ENCODE measurements around the gene TEX52. TPM values are rescaled to one million over a fixed set of nuclear protein-coding genes. Genes with fewer than 3 reads are reported as not detected.
A peak's percentile ranks its signal among the peaks of the same experiment; 100 is the strongest.

TEX52 gene
- total RNA-seq, 2 experiments from 2014 or later: 0.29 to 0.35 TPM

- no peak for DNase-seq
- Mint-ChIP-seq H3K27me3 (no peaks in the 10 kb centered on the region), H3K9me3 (no peaks in the 10 kb centered on the region), H3K4me1 (peaks cover 8% of the 10 kb centered on the region), H3K27ac (no peak overlapping the region), H3K36me3 (ENCODE audit: low read depth) (peaks cover 45% of the 10 kb centered on the region), H3K4me3 (no peak overlapping the region)
- ChIA-PET CTCF (interaction anchor here (0.6 kb wide), 1 partner anchor 150 kb away, joined by 3 read pairs; no protein-coding TSS in a partner anchor), POLR2A (no interaction called here)
Measured at GRCh38 chr12:2819810-2820209, 37.0 kb downstream of the TEX52 start.

- peak; percentile 76 for DNase-seq
- peak overlapping the region; percentile 99 for H3K4me3 Mint-ChIP-seq
- ChIA-PET CTCF (interaction anchor here (0.6 to 1.4 kb wide), 8 partner anchors 12 to 1889 kb away, joined by 3 read pairs; partner anchors contain the start of genes FOXM1, RHNO1 and TEX52), POLR2A (interaction anchor here (0.6 to 0.7 kb wide), 2 partner anchors 17 to 18 kb away, joined by 3 to 4 read pairs; no protein-coding TSS in a partner anchor)
- no peaks in the 10 kb centered on the region for H3K9me3 Mint-ChIP-seq
- H3K36me3 Mint-ChIP-seq (ENCODE audit: low read depth): peaks cover 12% of the 10 kb centered on the region
- no peaks in the 10 kb centered on the region for H3K27me3 Mint-ChIP-seq
- H3K27ac Mint-ChIP-seq: peak overlapping the region; percentile 99
- H3K4me1 Mint-ChIP-seq: peaks cover 26% of the 10 kb centered on the region
Measured at GRCh38 chr12:2813214-2814185, 43.3 kb downstream of the TEX52 start.

- H3K4me1 Mint-ChIP-seq: peaks cover 26% of the 10 kb centered on the region
- no peaks in the 10 kb centered on the region for H3K9me3 Mint-ChIP-seq
- peaks cover 3% of the 10 kb centered on the region for H3K36me3 Mint-ChIP-seq (ENCODE audit: low read depth)
- H3K27ac Mint-ChIP-seq: peak within 1 kb of the TSS; percentile 99
- CTCF ChIA-PET: interaction anchor here (0.6 to 1.4 kb wide), 6 partner anchors 11 to 255 kb away, joined by 3 read pairs; partner anchors contain the start of genes FOXM1, RHNO1 and TEX52
- no peaks in the 10 kb centered on the region for H3K27me3 Mint-ChIP-seq
- POLR2A ChIA-PET: no interaction called here
- peak within 1 kb of the TSS; percentile 99 for H3K4me3 Mint-ChIP-seq
- peak; percentile 98 for DNase-seq
Measured at GRCh38 chr12:2812290-2813213, 44.3 kb downstream of the TEX52 start, which contains the start of gene ITFG2. Gene ITFG2, plus strand, starts transcription at chr12:2812668. Its CDS starts 93 bp downstream, at chr12:2812761.

- peaks cover under 1% of the 10 kb centered on the region for H3K36me3 Mint-ChIP-seq (ENCODE audit: low read depth)
Measured at GRCh38 chr12:2811801-2812200, 45.0 kb downstream of the TEX52 start.

GRCh38 chr12:2806700-2807099 lies 50.1 kb downstream of the TEX52 start:
- Mint-ChIP-seq H3K27ac (no peak overlapping the region), H3K27me3 (no peaks in the 10 kb centered on the region), H3K4me3 (no peak overlapping the region), H3K36me3 (ENCODE audit: low read depth) (peaks cover 20% of the 10 kb centered on the region), H3K9me3 (no peaks in the 10 kb centered on the region), H3K4me1 (peaks cover 3% of the 10 kb centered on the region)
- DNase-seq: no peak
- ChIA-PET CTCF (no interaction called here), POLR2A (no interaction called here)

More at GRCh38 chr12:2811801-2812200, 45.0 kb downstream of the TEX52 start:
- peak overlapping the region; percentile 99 for H3K4me3 Mint-ChIP-seq
- H3K27ac Mint-ChIP-seq: no peak overlapping the region
- ChIA-PET POLR2A (no interaction called here), CTCF (no interaction called here)
- no peak for DNase-seq
- peaks cover 26% of the 10 kb centered on the region for H3K4me1 Mint-ChIP-seq
- H3K27me3 Mint-ChIP-seq: no peaks in the 10 kb centered on the region
- no peaks in the 10 kb centered on the region for H3K9me3 Mint-ChIP-seq

GRCh38 chr12:2805143-2805520 lies 51.7 kb downstream of the TEX52 start:
- DNase-seq: no peak
- Mint-ChIP-seq H3K9me3 (no peaks in the 10 kb centered on the region), H3K4me1 (no peaks in the 10 kb centered on the region), H3K4me3 (no peak overlapping the region), H3K27me3 (no peaks in the 10 kb centered on the region), H3K27ac (peak overlapping the region; percentile 0), H3K36me3 (ENCODE audit: low read depth) (peaks cover 32% of the 10 kb centered on the region)
- ChIA-PET CTCF (no interaction called here), POLR2A (no interaction called here)

GRCh38 chr12:2804393-2805142 lies 52.3 kb downstream of the TEX52 start:
- H3K9me3 Mint-ChIP-seq: no peaks in the 10 kb centered on the region
- H3K4me1 Mint-ChIP-seq: peaks cover 2% of the 10 kb centered on the region
- H3K4me3 Mint-ChIP-seq: no peak overlapping the region
- no peak for DNase-seq
- H3K36me3 Mint-ChIP-seq (ENCODE audit: low read depth): peaks cover 37% of the 10 kb centered on the region
- ChIA-PET CTCF (interaction anchor here (0.9 kb wide), 1 partner anchor 8 kb away, joined by 3 read pairs; no protein-coding TSS in a partner anchor), POLR2A (no interaction called here)
- H3K27ac Mint-ChIP-seq: peak overlapping the region; percentile 0
- H3K27me3 Mint-ChIP-seq: no peaks in the 10 kb centered on the region

GRCh38 chr12:2803635-2804392 lies 53.0 kb downstream of the TEX52 start:
- no peak overlapping the region for H3K4me3 Mint-ChIP-seq
- H3K4me1 Mint-ChIP-seq: peaks cover 2% of the 10 kb centered on the region
- peaks cover 44% of the 10 kb centered on the region for H3K36me3 Mint-ChIP-seq (ENCODE audit: low read depth)
- no peak for DNase-seq
- H3K27ac Mint-ChIP-seq: peak overlapping the region; percentile 28
- ChIA-PET CTCF (interaction anchor here (0.9 kb wide), 1 partner anchor 8 kb away, joined by 3 read pairs; no protein-coding TSS in a partner anchor), POLR2A (no interaction called here)
- H3K9me3 Mint-ChIP-seq: no peaks in the 10 kb centered on the region
- no peaks in the 10 kb centered on the region for H3K27me3 Mint-ChIP-seq

GRCh38 chr12:2801044-2801783 lies 55.6 kb downstream of the TEX52 start:
- ChIA-PET POLR2A (no interaction called here), CTCF (interaction anchor here (0.9 to 1.6 kb wide), 2 partner anchors 12 to 13 kb away, joined by 3 read pairs; partner anchors contain the start of gene ITFG2)
- peaks cover 15% of the 10 kb centered on the region for H3K4me1 Mint-ChIP-seq
- H3K27me3 Mint-ChIP-seq: no peaks in the 10 kb centered on the region
- H3K9me3 Mint-ChIP-seq: no peaks in the 10 kb centered on the region
- no peak for DNase-seq
- H3K36me3 Mint-ChIP-seq (ENCODE audit: low read depth): peaks cover 61% of the 10 kb centered on the region
- H3K4me3 Mint-ChIP-seq: no peak overlapping the region
- no peak overlapping the region for H3K27ac Mint-ChIP-seq

GRCh38 chr12:2800046-2800570 lies 56.7 kb downstream of the TEX52 start:
- H3K27ac Mint-ChIP-seq: no peak overlapping the region
- H3K36me3 Mint-ChIP-seq (ENCODE audit: low read depth): peaks cover 59% of the 10 kb centered on the region
- peaks cover 18% of the 10 kb centered on the region for H3K4me1 Mint-ChIP-seq
- no peaks in the 10 kb centered on the region for H3K9me3 Mint-ChIP-seq
- POLR2A ChIA-PET: no interaction called here
- CTCF ChIA-PET: interaction anchor here (0.9 kb wide), 1 partner anchor 14 kb away, joined by 3 read pairs; no protein-coding TSS in a partner anchor
- no peaks in the 10 kb centered on the region for H3K27me3 Mint-ChIP-seq
- no peak overlapping the region for H3K4me3 Mint-ChIP-seq
- no peak for DNase-seq
